HL-60 (cell line): Measurements from ENCODE around the gene PERCC1.

Source experiments
- DNase-seq, 2 experiments: peaks; one replicate each; pipeline ENCODE4 v3.0.0-alpha.2; 2010 to 2020; ENCODE audit warnings: low read depth in 1 of 2, low spot score in 1 of 2
- H3K27ac ChIP-seq: fragments of 250-450 bp; sonication (Bioruptor Pico); replicated peaks from 2 replicates; pipeline ENCODE4 v1.5.1; 2020; ENCODE audit warnings: mild to moderate bottlenecking, moderate library complexity
- H3K27me3 ChIP-seq: fragments of 250-450 bp; sonication (Bioruptor Pico); 2 replicates; pipeline ENCODE4 v1.5.1; 2021; ENCODE audit warnings: mild to moderate bottlenecking, moderate library complexity; ENCODE audit not compliant: insufficient read depth, poor library complexity, severe bottlenecking
- H3K4me3 ChIP-seq: replicated peaks from 2 replicates; pipeline ENCODE4 v1.5.1; 2011; ENCODE audit warnings: mild to moderate bottlenecking, control low read depth, low read length; ENCODE audit not compliant: insufficient read depth
- CTCF ChIP-seq: IDR thresholded peaks from one replicate; pipeline ENCODE4 v1.5.1; 2011; ENCODE audit warnings: low read length, control low read depth, inconsistent platforms; ENCODE audit not compliant: insufficient read depth
- GABPA ChIP-seq: IDR thresholded peaks from 2 replicates; pipeline ENCODE4 v1.6.1; 2012; ENCODE audit warnings: low read depth
- POLR2AphosphoS5 ChIP-seq: IDR thresholded peaks from 2 replicates; pipeline ENCODE4 v1.6.1; 2012; ENCODE audit warnings: low read depth
- REST ChIP-seq: IDR thresholded peaks from 2 replicates; pipeline ENCODE4 v1.6.1; 2012; ENCODE audit warnings: low read depth; ENCODE audit not compliant: insufficient replicate concordance
- SPI1 ChIP-seq: IDR thresholded peaks from 2 replicates; pipeline ENCODE4 v1.6.1; 2012; ENCODE audit warnings: low read depth, mild to moderate bottlenecking, borderline replicate concordance

The PERCC1 gene

GRCh38 chr16:1408171-1408837, 22.6 kb upstream of the PERCC1 start:
- H3K27me3 ChIP-seq = no peaks in the 10 kb centered on the region
- DNase-seq = peak; percentile 62 to 89
- no peak overlapping the region for H3K27ac ChIP-seq
- TF ChIP-seq GABPA = no peak
- no peak for TF ChIP-seq SPI1
- no peak for TF ChIP-seq REST
- H3K4me3 ChIP-seq = peak overlapping the region; percentile 53

- Histone ChIP-seq H3K4me3 (no peak overlapping the region), H3K27ac (no peak overlapping the region), H3K27me3 (no peaks in the 10 kb centered on the region)
- no peak for DNase-seq
- TF ChIP-seq CTCF = no peak
- no peak for TF ChIP-seq GABPA
- TF ChIP-seq POLR2AphosphoS5 = no peak
- no peak for TF ChIP-seq REST
- TF ChIP-seq SPI1 = no peak
Measured at GRCh38 chr16:1412847-1413246, 18.0 kb upstream of the PERCC1 start.

- peak overlapping the region; percentile 72 for H3K27ac ChIP-seq
- peak; percentile 74 to 78 for DNase-seq
- H3K27me3 ChIP-seq = no peaks in the 10 kb centered on the region
- H3K4me3 ChIP-seq = peak overlapping the region; percentile 89
- no peak for TF ChIP-seq CTCF
- no peak for TF ChIP-seq POLR2AphosphoS5
- peak; percentile 69 for TF ChIP-seq SPI1
Measured at GRCh38 chr16:1413684-1414531, 17.0 kb upstream of the PERCC1 start.

GRCh38 chr16:1414532-1415260, 16.2 kb upstream of the PERCC1 start, which contains the start of gene UNKL:
TSS of gene UNKL (minus strand) at chr16:1414704. CDS start at chr16:1414691, 13 bp downstream.
- Histone ChIP-seq H3K27me3 (no peaks in the 10 kb centered on the region), H3K4me3 (peak within 1 kb of the TSS; percentile 89), H3K27ac (peak within 1 kb of the TSS; percentile 72)
- DNase-seq = peak in 1 of 2 experiments; percentile 63
- no peak for TF ChIP-seq CTCF
- no peak for TF ChIP-seq POLR2AphosphoS5
- no peak for TF ChIP-seq GABPA
- TF ChIP-seq REST = no peak
- no peak for TF ChIP-seq SPI1
